Endothelial cell of umbilical vein (primary cell): ENCODE results near the gene GAK. TPM values are rescaled to one million over a fixed set of nuclear protein-coding genes. Genes with fewer than 3 reads are reported as not detected.

ENCODE experiments used
- BruUV-seq: library from RNA; stranded (reverse); fragments of 400-500 nt; replicated peaks from 2 replicates; lab custom pipeline; 2021; lab: Mats Ljungman, UMichigan
- CTCF ChIA-PET: fragments of 300-600, 350-600 bp; sonication (Branson Sonifier 250); formaldehyde crosslinking; loops from one replicate; lab custom pipeline; 2021; ENCODE audit warnings: antibody characterized with exemption, inconsistent platforms; lab: Charles Lee
- POLR2A ChIA-PET: fragments of 300-600, 350-600 bp; sonication (Branson Sonifier 250); formaldehyde crosslinking; loops from one replicate; lab custom pipeline; 2021; ENCODE audit warnings: antibody characterized with exemption, inconsistent platforms; lab: Charles Lee
- DNase-seq: peaks from one replicate; pipeline ENCODE4 v3.0.0-alpha.2; 2011; ENCODE audit warnings: low read depth, low spot score
- FAIRE-seq: peaks from 2 replicates; lab custom pipeline; 2011; peaks lifted over from hg19 to GRCh38; lab: Jason Lieb, UNC
- H2AFZ ChIP-seq: 2 replicates; pipeline ENCODE4 v1.6.0; 2012; ENCODE audit warnings: low read depth, low read length, control low read depth, inconsistent platforms
- H3K27ac ChIP-seq: 2 replicates; pipeline ENCODE4 v1.5.1; 2011; ENCODE audit warnings: low read depth, mild to moderate bottlenecking, control low read depth, low read length, moderate library complexity; ENCODE audit not compliant: insufficient read depth
- H3K27me3 ChIP-seq, 2 experiments: 2 replicates each; pipeline versions ENCODE4 v1.6.0 to v1.6.1; 2011; ENCODE audit warnings: low read length in 2 of 2, mixed read lengths in 1 of 2; ENCODE audit not compliant: control insufficient read depth in 2 of 2, insufficient read depth in 2 of 2
- H3K36me3 ChIP-seq, 2 experiments: 2 replicates in 1 of 2; 3 replicates in 1 of 2; pipeline ENCODE4 v1.5.1; 2011; ENCODE audit warnings: low read length in 2 of 2, mild to moderate bottlenecking in 1 of 2, moderate library complexity in 1 of 2; ENCODE audit not compliant: control insufficient read depth in 2 of 2, insufficient read depth in 2 of 2; ENCODE audit errors: extremely low read depth in 1 of 2
- H3K4me1 ChIP-seq: 3 replicates; pipeline ENCODE4 v1.5.1; 2011; ENCODE audit warnings: mild to moderate bottlenecking, low read length; ENCODE audit not compliant: control insufficient read depth, insufficient read depth; ENCODE audit errors: extremely low read depth
- H3K4me2 ChIP-seq: 2 replicates; pipeline ENCODE4 v1.6.1; 2011; ENCODE audit warnings: low read length, control low read depth, mixed read lengths; ENCODE audit not compliant: insufficient read depth
- H3K4me3 ChIP-seq, 3 experiments: fragments of 200-600 bp in 1 of 3; sonication (generic), shearing (Covaris generic) in 1 of 3; replicated peaks in 1 of 3; 2 replicates each; pipeline ENCODE4 v1.5.1; 2011 to 2016; ENCODE audit warnings: control low read depth in 3 of 3, low read length in 3 of 3, mild to moderate bottlenecking in 2 of 3, inconsistent platforms in 1 of 3, low read depth in 1 of 3, moderate library complexity in 1 of 3; ENCODE audit not compliant: insufficient read depth in 1 of 3
- H3K79me2 ChIP-seq: 2 replicates; pipeline ENCODE4 v1.6.0; 2012; ENCODE audit warnings: low read length, inconsistent platforms; ENCODE audit not compliant: control insufficient read depth, insufficient read depth
- H3K9ac ChIP-seq: replicated peaks from 2 replicates; pipeline ENCODE3; 2011; ENCODE audit warnings: low read length, control low read depth; ENCODE audit not compliant: insufficient read depth; ENCODE audit errors: extremely low read depth
- H3K9me1 ChIP-seq: replicated peaks from 3 replicates; pipeline ENCODE4 v1.6.0; 2011; ENCODE audit warnings: mild to moderate bottlenecking, low read length; ENCODE audit not compliant: control insufficient read depth, insufficient read depth; ENCODE audit errors: extremely low read depth
- H3K9me3 ChIP-seq: replicated peaks from 2 replicates; pipeline ENCODE4 v1.5.1; 2012; ENCODE audit warnings: low read length, inconsistent platforms; ENCODE audit not compliant: control insufficient read depth, insufficient read depth
- H4K20me1 ChIP-seq: replicated peaks from 2 replicates; pipeline ENCODE3; 2011; ENCODE audit warnings: mild to moderate bottlenecking, low read length; ENCODE audit not compliant: control insufficient read depth, insufficient read depth; ENCODE audit errors: extremely low read depth
- CTCF ChIP-seq, 2 donors: IDR thresholded peaks; 1 replicate in 1 of 2; 2 replicates in 1 of 2; pipeline ENCODE4 v1.5.1; 2011; ENCODE audit warnings: low read length in 2 of 2, mild to moderate bottlenecking in 2 of 2, moderate library complexity in 2 of 2, control low read depth in 1 of 2, inconsistent platforms in 1 of 2, low read depth in 1 of 2; ENCODE audit not compliant: insufficient read depth in 1 of 2; ENCODE audit errors: extremely low read depth in 1 of 2
- EZH2 ChIP-seq: IDR thresholded peaks from 2 replicates; pipeline ENCODE4 v1.6.1; 2012; ENCODE audit warnings: borderline replicate concordance, low read depth, mild to moderate bottlenecking, moderate library complexity, low read length, inconsistent platforms; ENCODE audit not compliant: severe bottlenecking
- FOS ChIP-seq: IDR thresholded peaks from 2 replicates; pipeline ENCODE4 v1.6.1; 2011; ENCODE audit warnings: mild to moderate bottlenecking, low read length, moderate library complexity, borderline replicate concordance; ENCODE audit not compliant: insufficient read depth
- GATA2 ChIP-seq: IDR thresholded peaks from 2 replicates; pipeline ENCODE4 v1.7.0; 2011; ENCODE audit warnings: low read depth, mild to moderate bottlenecking, moderate library complexity, mixed read lengths, low read length; ENCODE audit not compliant: insufficient read length, insufficient read depth
- JUN ChIP-seq: IDR thresholded peaks from 2 replicates; pipeline ENCODE4 v1.6.1; 2011; ENCODE audit warnings: borderline replicate concordance, low read depth; ENCODE audit not compliant: insufficient read length, insufficient read depth
- MAX ChIP-seq: IDR thresholded peaks from 2 replicates; pipeline ENCODE4 v1.6.1; 2011; ENCODE audit not compliant: insufficient read depth, insufficient read length
- MYC ChIP-seq: IDR thresholded peaks from one replicate; pipeline ENCODE4 v1.6.1; 2011; ENCODE audit warnings: mild to moderate bottlenecking, low read depth, low read length
- POLR2A ChIP-seq: IDR thresholded peaks from 2 replicates; pipeline ENCODE4 v1.6.1; 2012; ENCODE audit warnings: low read depth, mild to moderate bottlenecking, control low read depth, low read length
- POLR2AphosphoS5 ChIP-seq: IDR thresholded peaks from 2 replicates; pipeline ENCODE4 v1.6.1; 2012; ENCODE audit warnings: low read depth, mild to moderate bottlenecking, control low read depth, low read length, moderate library complexity; ENCODE audit not compliant: insufficient read depth
- dilution Hi-C: fragments of 300-500 bp; cut with MboI; formaldehyde crosslinking; loops from one replicate; pipeline ENCODE4 v1.15.0; 2019; ENCODE audit warnings: low sequenced_read_pairs; ENCODE audit not compliant: extremely low pct_ligation_motif_present
- intact Hi-C: fragments of 100-400 bp; cut with micrococcal nuclease; formaldehyde crosslinking; loops from one replicate; pipeline ENCODE4 v1.10.0; 2022
- polyA plus RNA-seq, 4 experiments: library from polyadenylated mRNA; depleted of rRNA in 3 of 4; stranded (reverse) in 3 of 4; unstranded in 1 of 4; fragments of >200 nt; gene quantifications; 2 replicates each; pipeline versions ENCODE4 v1.2.1 to v1.2.3, GENCODE V29; 2011 to 2012; ENCODE audit warnings: missing spikeins in 1 of 4
- total RNA-seq: library from RNA; stranded (reverse); gene quantifications from 2 replicates; pipeline ENCODE4 v1.2.3, GENCODE V29; 2021

The GAK gene
- total and polyA plus RNA-seq, 2 donors (not counting 3 experiments of a cell fraction or from before 2014, with no cell fraction given), result 49.6 to 109 TPM

GRCh38 chr4:892780-893179 is 39.3 kb downstream of the GAK start:
- H2AFZ ChIP-seq, result no peak overlapping the region
- H3K9me1 ChIP-seq, result no peaks in the 10 kb centered on the region
- no peaks in the 10 kb centered on the region for H3K4me1 ChIP-seq
- no peak for TF ChIP-seq EZH2
- no peak for TF ChIP-seq MAX
- no peak for TF ChIP-seq POLR2AphosphoS5
- no peak for TF ChIP-seq POLR2A
- TF ChIP-seq JUN, result no peak
- TF ChIP-seq MYC, result no peak
- no peak for TF ChIP-seq FOS
- TF ChIP-seq GATA2, result no peak
- TF ChIP-seq CTCF (IDR thresholded peaks at IDR 0.05; ENCODE audit: extremely low read depth in 1 of 2, insufficient read depth in 1 of 2, low read depth in 1 of 2, low read length in 2 of 2), result no peak
- no peak overlapping the region for H3K4me2 ChIP-seq
- ChIA-PET POLR2A (no interaction called here), CTCF (interaction anchor here (1.5 kb wide), 1 partner anchor 9 kb away, joined by 3 read pairs; no protein-coding TSS in a partner anchor)
- H3K27ac ChIP-seq, result no peak overlapping the region
- no peaks in the 10 kb centered on the region for H4K20me1 ChIP-seq
- H3K4me3 ChIP-seq, result no peak overlapping the region
- DNase-seq (no peak), FAIRE-seq (no peak)
- no peak overlapping the region for H3K9ac ChIP-seq
- dilution Hi-C loops (no loop called here), intact Hi-C loops (no loop called here)
- H3K36me3 ChIP-seq, result peaks cover 0 to 39% of the 10 kb centered on the region in 2 experiments
- no peaks in the 10 kb centered on the region for H3K79me2 ChIP-seq
- H3K9me3 ChIP-seq, result no peaks in the 10 kb centered on the region
- no peaks in the 10 kb centered on the region for H3K27me3 ChIP-seq
- BruUV-seq, result no TSS peak
